Right hindlimb (tissue), 1 donor: ENCODE data around the gene DCT.

Experiments
- DNase-seq: peaks from one replicate; pipeline ENCODE4 v3.0.0-alpha.2; 2018

Gene DCT

GRCh38 chr13:94444826-94445225, 34.7 kb downstream of the DCT start:
- no peak for DNase-seq

- no peak for DNase-seq
These were observed 43.8 kb downstream of the DCT start for GRCh38 chr13:94435604-94436226.

- no peak for DNase-seq
These were observed 46.2 kb downstream of the DCT start for GRCh38 chr13:94433055-94433961.

- DNase-seq, result no peak
These were observed 47.5 kb downstream of the DCT start for GRCh38 chr13:94431987-94432386.

GRCh38 chr13:94431574-94431973, 47.9 kb downstream of the DCT start:
- DNase-seq, result no peak

GRCh38 chr13:94427313-94427953, 52.0 kb downstream of the DCT start:
- DNase-seq, result no peak

- no peak for DNase-seq
These were observed 59.6 kb downstream of the DCT start for GRCh38 chr13:94419925-94420305.

- no peak for DNase-seq
These were observed 60.1 kb downstream of the DCT start for GRCh38 chr13:94419304-94419924.

- DNase-seq, result no peak
These were observed 62.2 kb downstream of the DCT start for GRCh38 chr13:94417294-94417693.

- peak; percentile 18 for DNase-seq
These were observed 62.9 kb downstream of the DCT start for GRCh38 chr13:94416454-94417080.

- DNase-seq, result no peak
These were observed 63.8 kb downstream of the DCT start for GRCh38 chr13:94415500-94416237.

- DNase-seq, result no peak
These were observed 64.8 kb downstream of the DCT start for GRCh38 chr13:94414708-94415107.

GRCh38 chr13:94414141-94414540, 65.3 kb downstream of the DCT start:
- DNase-seq, result no peak

- no peak for DNase-seq
These were observed 65.9 kb downstream of the DCT start for GRCh38 chr13:94413598-94413944.

GRCh38 chr13:94412870-94413597, 66.4 kb downstream of the DCT start:
- DNase-seq, result peak; percentile 18

- no peak for DNase-seq
These were observed 67.7 kb downstream of the DCT start for GRCh38 chr13:94411747-94412146.

- no peak for DNase-seq
These were observed 71.0 kb downstream of the DCT start for GRCh38 chr13:94408314-94409036.

- no peak for DNase-seq
These were observed 78.6 kb downstream of the DCT start for GRCh38 chr13:94400874-94401273.

GRCh38 chr13:94399812-94400211, 79.7 kb downstream of the DCT start:
- DNase-seq, result no peak

GRCh38 chr13:94395860-94396259, 83.6 kb downstream of the DCT start:
- DNase-seq, result no peak

GRCh38 chr13:94394723-94395122, 84.8 kb downstream of the DCT start:
- DNase-seq, result no peak
